Ishikawa (cell line): ENCODE data around the gene MDFIC.

ENCODE experiments used
- CEBPB ChIP-seq: IDR thresholded peaks from 2 replicates; pipeline ENCODE4 v1.6.1; 2012
- EGR1 ChIP-seq: IDR thresholded peaks from 2 replicates; pipeline ENCODE4 v1.6.1; 2012
- EP300 ChIP-seq: IDR thresholded peaks from 2 replicates; pipeline ENCODE4 v1.6.1; 2012; ENCODE audit warnings: borderline replicate concordance
- RAD21 ChIP-seq: IDR thresholded peaks from 2 replicates; pipeline ENCODE4 v1.6.1; 2012; ENCODE audit warnings: low read depth
- TAF1 ChIP-seq: IDR thresholded peaks from 2 replicates; pipeline ENCODE4 v1.6.1; 2012; ENCODE audit warnings: low read depth, mild to moderate bottlenecking
- YY1 ChIP-seq: IDR thresholded peaks from 2 replicates; pipeline ENCODE4 v1.6.1; 2012; ENCODE audit warnings: low read depth
- ZBTB7A ChIP-seq: IDR thresholded peaks from 2 replicates; pipeline ENCODE4 v1.6.1; 2012; ENCODE audit warnings: low read depth
- TF ChIP-seq, protein P1 (sequence below): IDR thresholded peaks from 2 replicates; pipeline ENCODE4 v1.6.1; 2012

DNA sequence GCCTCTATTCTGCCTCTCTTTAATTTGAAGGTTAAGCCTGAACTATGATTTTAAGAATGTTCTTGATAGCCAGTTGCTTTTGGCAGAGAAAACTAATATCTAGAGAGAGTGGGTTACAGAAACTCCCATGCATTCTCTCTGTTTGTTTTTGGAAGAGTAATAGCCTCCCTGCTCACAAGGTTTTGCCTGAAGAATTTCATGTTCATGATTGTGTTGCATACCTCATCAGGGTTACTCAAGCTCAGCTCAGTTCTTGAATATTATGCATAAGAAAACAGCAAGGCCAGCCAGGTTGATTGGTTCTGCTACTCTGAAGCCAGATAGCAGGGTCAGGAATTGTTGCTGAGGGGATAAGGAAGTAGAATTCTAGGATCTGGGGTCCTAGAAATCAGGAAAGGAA lies 137.4 kb downstream of the MDFIC start:
- TF ChIP-seq, protein P1, sequence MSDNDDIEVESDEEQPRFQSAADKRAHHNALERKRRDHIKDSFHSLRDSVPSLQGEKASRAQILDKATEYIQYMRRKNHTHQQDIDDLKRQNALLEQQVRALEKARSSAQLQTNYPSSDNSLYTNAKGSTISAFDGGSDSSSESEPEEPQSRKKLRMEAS: no peak
- TF ChIP-seq CEBPB (no peak), YY1 (no peak), ZBTB7A (no peak), EGR1 (no peak), RAD21 (no peak), TAF1 (no peak), EP300 (no peak)
